ENCODE measurements around the gene SEC63. TPM values are rescaled to one million over a fixed set of nuclear protein-coding genes. Genes with fewer than 3 reads are reported as not detected.

Gene SEC63
- total RNA-seq, 4 donors from 2014 or later, result 10.1 to 23.1 (median 11.2) TPM

GRCh38 chr6:107819964-107820337 is 138.1 kb downstream of the SEC63 start:
- Histone ChIP-seq H3K4me1 (peaks cover 13 to 15% of the 10 kb centered on the region in 2 donors), H3K9me3 (no peaks in the 10 kb centered on the region), H3K4me3 (no peak overlapping the region), H3K27me3 (peaks cover 0 to 6% (median 0%) of the 10 kb centered on the region in 3 donors), H3K36me3 (no peaks in the 10 kb centered on the region), H3K27ac (no peak overlapping the region)
- intact Hi-C loops (cut with DNase I; ENCODE audit: low total_unique reads) (no loop called here), in situ Hi-C loops (cut with MboI; ENCODE audit: low sequenced_read_pairs in 4 of 4) (no loop called here)
- TF ChIP-seq CTCF (IDR thresholded peaks at IDR 0.05 in 4 of 5, conservative IDR thresholded peaks at IDR 0.05 in 1 of 5) (no peak), POLR2A (IDR thresholded peaks at IDR 0.05) (no peak)
- DNase-seq (no peak), ATAC-seq (no peak)

GRCh38 chr6:107819217-107819616 is 138.8 kb downstream of the SEC63 start:
- H3K36me3 ChIP-seq, result no peaks in the 10 kb centered on the region
- peaks cover 13 to 15% of the 10 kb centered on the region in 2 donors for H3K4me1 ChIP-seq
- H3K27me3 ChIP-seq, result peaks cover 0 to 3% (median 0%) of the 10 kb centered on the region in 3 donors
- intact Hi-C loops (cut with DNase I; ENCODE audit: low total_unique reads) (no loop called here), in situ Hi-C loops (cut with MboI; ENCODE audit: low sequenced_read_pairs in 4 of 4) (no loop called here)
- TF ChIP-seq CTCF (IDR thresholded peaks at IDR 0.05 in 4 of 5, conservative IDR thresholded peaks at IDR 0.05 in 1 of 5) (no peak), POLR2A (IDR thresholded peaks at IDR 0.05) (no peak)
- ATAC-seq, result no peak
- H3K9me3 ChIP-seq, result no peaks in the 10 kb centered on the region
- no peak overlapping the region for H3K4me3 ChIP-seq
- DNase-seq, result no peak
- H3K27ac ChIP-seq, result no peak overlapping the region

- Histone ChIP-seq H3K27me3 (peaks cover 0 to 2% (median 0%) of the 10 kb centered on the region in 3 donors), H3K36me3 (no peaks in the 10 kb centered on the region), H3K4me1 (peaks cover 13 to 15% of the 10 kb centered on the region in 2 donors), H3K4me3 (no peak overlapping the region), H3K27ac (no peak overlapping the region), H3K9me3 (no peaks in the 10 kb centered on the region)
- no peak for DNase-seq
- intact Hi-C loops (cut with DNase I; ENCODE audit: low total_unique reads) (no loop called here), in situ Hi-C loops (cut with MboI; ENCODE audit: low sequenced_read_pairs in 4 of 4) (no loop called here)
- no peak for ATAC-seq
- TF ChIP-seq POLR2A (IDR thresholded peaks at IDR 0.05), result no peak
- no peak for TF ChIP-seq CTCF (IDR thresholded peaks at IDR 0.05 in 4 of 5, conservative IDR thresholded peaks at IDR 0.05 in 1 of 5)
Observed at GRCh38 chr6:107818272-107818671, 139.7 kb downstream of the SEC63 start.

- TF ChIP-seq CTCF (IDR thresholded peaks at IDR 0.05 in 4 of 5, conservative IDR thresholded peaks at IDR 0.05 in 1 of 5), result no peak
- no peak for TF ChIP-seq POLR2A (IDR thresholded peaks at IDR 0.05)
- in situ Hi-C loops (cut with MboI; ENCODE audit: low sequenced_read_pairs in 4 of 4), result no loop called here
- H3K4me3 ChIP-seq, result no peak overlapping the region
- H3K4me1 ChIP-seq, result peaks cover 13 to 15% of the 10 kb centered on the region in 2 donors
- H3K27me3 ChIP-seq, result no peaks in the 10 kb centered on the region
- H3K9me3 ChIP-seq, result no peaks in the 10 kb centered on the region
- ATAC-seq (no peak), DNase-seq (no peak)
- no peak overlapping the region for H3K27ac ChIP-seq
- intact Hi-C loops (cut with DNase I; ENCODE audit: low total_unique reads), result no loop called here
- H3K36me3 ChIP-seq, result no peaks in the 10 kb centered on the region
Observed at GRCh38 chr6:107817784-107818183, 140.2 kb downstream of the SEC63 start.

Other genes with a start within 250 kb of the SEC63 start
- under 1 TPM in 1 of 4 donors, not detected in 3; 0.11 TPM for gene SCML4, start 133.9 kb downstream of the SEC63 start, total RNA-seq
- gene OSTM1, start 116.5 kb upstream of the SEC63 start, total RNA-seq, result 10 to 100 TPM; 28.3 to 64.3 (median 40.0) TPM
- gene NR2E1, start 207.8 kb upstream of the SEC63 start, total RNA-seq, result not detected

Measured in gastrocnemius medialis (tissue), 4 donors.